HuH-7 (cell line): ENCODE data around the gene PON3.

Source experiments
- DNase-seq: peaks from one replicate; pipeline ENCODE4 v3.0.0; 2011; ENCODE audit warnings: low spot score

PON3 gene

DNA sequence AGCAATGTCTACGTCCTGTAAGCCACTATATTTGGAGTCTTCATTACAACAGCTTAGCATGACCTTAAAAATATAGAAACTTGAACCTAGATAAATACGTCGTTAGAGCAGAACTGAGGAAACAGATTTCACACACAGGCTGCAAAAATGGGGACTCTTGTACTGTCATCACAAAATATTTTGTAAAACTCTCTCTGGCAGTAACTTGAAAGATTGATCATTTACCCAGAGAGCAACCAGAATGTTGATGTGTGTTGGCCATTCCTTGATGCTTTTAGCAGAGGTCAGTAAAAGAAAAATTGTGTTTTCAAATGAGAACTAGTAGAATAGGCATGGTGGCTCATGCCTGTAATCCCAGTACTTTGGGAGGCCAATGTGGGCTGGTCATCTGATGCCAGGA lies 57.3 kb downstream of the PON3 start:
- no peak for DNase-seq

DNA sequence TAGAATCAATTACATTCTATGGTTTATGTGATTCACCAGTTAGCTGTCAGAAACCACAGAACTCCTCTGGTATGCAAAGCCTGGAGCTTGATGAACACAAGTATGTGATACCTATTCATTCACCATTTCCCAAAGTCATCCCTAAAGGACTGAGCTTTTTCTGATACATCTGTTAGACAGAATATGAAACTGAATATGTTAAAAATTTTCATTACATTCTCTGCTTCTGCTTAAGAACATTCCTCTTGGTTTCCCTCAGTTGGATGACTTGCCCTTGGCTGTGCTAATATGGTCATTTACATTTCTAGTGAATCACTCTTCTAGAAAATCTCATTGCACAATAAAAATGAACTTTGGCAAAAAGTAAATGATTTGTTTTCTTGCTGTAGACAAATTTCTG lies 61.1 kb downstream of the PON3 start:
- DNase-seq = no peak

DNA sequence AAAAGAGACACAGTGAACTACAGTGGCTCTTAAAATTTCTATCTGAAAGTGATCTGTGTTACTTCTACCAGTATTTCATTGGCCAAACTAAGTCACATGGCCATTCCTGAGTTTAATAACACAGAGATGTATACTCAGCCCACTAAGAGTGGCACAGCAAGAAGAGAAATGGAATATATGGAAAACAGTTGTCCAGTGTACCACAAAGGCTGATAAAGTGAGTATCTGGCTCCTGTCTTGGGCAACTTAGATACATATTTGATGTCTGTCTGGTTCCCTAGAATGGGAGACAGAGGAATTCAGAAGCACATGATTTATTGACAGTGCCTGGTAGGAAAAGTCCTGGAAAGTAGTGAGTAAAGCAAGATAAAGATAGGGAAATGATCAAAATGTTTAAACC lies 61.7 kb downstream of the PON3 start:
- no peak for DNase-seq

DNA sequence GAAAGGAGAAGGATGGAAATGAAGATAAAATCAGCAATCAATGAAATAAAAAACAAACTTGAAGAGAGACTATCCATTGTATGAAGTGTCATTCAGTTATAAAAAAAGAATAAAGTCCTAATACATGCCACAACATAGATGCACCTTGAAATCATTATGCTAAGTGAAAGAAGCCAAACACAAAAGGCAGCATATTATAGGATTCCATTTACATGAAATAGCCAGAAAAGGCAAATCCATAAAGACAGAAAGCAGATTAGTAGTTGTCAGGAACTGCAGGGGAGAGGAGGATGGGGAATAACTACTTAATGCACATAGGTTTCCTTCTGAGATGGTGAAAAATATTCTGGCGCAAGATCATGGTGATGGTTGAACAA lies 65.2 kb downstream of the PON3 start:
- no peak for DNase-seq

DNA sequence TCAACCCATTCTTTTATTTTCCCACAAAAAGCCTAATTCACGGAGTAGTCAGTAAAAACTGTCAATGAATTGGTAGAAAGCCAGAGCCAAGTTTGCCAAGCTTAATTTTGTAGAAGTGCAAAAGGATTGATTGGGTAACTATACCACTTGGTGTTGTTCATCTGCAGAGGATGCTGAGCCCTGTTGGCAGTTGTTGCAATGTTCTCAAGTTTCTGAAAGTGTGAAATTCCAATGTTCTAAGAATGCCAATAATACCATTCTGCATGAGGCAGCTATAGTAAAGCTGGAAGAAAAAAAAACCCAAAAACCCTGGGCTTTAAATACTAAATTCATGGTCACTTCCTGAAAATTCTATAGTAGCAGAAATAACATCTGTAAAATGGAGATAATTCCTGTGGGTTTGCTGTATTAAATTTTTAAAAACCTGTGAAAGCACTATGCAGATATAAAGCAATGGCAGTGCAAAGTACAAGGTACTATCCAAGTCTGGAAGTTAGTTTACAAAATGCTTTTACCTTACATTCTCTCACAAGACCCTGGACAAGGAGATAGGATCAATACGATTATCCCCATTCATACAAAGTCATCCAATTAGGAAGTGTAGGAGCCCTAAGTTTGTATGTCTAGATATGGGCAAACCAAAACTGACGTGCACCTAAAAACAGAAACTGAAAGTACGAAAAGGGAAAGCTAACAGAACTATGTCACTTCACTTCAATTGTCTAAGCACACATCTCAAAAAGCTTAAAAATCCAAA lies 65.8 kb downstream of the PON3 start:
- no peak for DNase-seq

DNA sequence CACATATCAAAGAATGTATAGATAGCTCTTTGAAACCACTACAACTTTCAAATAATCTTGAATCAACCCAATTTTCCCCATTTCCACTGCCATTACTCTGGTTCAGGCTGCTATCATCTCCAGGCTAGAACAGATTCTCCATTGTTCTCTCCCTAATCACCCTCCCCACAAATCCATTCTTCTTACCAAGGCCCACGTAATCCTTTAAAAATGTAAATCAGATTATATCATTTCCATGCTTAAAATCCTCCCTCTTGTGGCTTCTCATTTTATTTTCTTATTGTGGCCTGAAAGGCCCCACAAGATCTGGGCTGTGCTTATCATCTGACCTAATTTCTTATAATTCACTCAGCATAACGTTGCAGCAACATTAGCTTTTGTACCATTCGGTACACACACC lies 68.8 kb downstream of the PON3 start:
- no peak for DNase-seq

DNA sequence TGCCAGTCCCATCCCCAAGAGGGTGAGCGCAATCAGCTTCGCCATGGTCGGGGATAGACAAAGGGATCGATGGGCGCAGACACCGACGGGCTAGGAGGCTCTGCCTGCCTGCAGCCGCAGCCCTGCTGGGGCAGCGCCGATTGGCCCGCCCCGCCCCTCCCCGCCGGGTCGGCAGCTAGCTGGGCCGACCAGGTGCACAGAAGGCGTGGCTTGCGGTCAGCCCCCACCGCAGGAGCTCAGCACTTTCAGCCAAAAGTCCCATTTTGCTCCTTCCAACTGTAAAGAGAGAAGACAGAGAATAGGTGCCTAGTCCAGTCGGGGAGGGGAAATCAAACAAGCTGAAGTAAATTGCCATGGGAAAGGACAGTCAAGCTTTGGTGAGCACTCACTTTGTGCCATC lies 71.7 kb downstream of the PON3 start, which contains the start of gene PON1:
Gene PON1 (minus strand): TSS at position 102 of the 400 bp plus-strand sequence. CDS start 57 bp downstream, at position 45.
- peak; percentile 45 for DNase-seq

DNA sequence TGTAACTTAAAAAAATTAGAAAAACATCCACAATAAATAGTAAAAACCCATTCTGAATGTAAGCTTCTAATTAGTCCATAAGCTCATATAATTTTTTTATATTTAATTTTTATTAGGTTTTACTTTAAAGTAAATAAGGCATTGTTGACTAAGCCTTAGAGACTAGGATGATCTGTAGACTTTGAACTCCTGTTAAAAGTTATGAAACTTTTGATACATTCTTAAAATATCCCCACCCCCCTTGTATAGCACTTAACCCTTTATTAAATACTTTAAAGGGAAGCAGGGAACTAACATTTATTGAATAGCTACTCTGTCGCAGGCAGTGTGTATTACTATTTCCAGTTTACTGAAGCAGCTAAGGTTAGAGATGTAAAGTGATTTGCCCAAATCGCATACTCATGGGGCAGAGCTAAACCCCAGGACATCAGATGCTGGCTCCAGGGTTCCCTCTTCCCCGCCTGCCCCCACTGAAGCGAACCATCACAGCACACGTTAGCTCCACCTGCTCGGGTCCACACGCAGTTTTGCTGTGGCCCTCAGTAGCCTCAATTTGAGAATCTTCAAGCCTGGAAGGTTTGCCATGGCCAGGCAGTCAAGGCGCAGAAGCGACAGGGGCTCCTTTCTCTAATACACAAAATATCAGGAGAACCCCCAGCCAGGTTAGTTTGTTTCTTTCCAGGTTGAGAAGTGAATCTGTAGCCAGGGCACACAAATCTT lies 72.6 kb downstream of the PON3 start:
- DNase-seq = no peak

DNA sequence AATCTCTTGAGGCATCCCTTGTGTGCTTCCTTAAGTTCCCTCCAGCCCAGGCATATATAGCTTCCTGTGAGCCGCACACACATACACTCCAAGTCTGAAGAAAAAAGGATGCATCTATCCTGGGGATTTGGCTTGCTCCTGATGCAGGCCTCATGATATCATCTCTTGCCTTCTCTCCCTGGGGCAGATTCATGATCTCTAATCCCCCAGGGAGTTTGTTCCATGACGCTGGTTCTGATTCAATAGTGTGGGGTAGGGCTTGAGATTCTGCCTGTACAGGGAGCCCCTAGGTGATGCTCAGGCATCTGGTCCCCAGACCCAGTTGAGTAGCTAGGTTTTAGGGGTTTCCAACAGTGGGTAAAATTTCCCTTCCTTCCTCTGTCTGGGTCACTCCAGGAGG lies 73.3 kb downstream of the PON3 start:
- no peak for DNase-seq

DNA sequence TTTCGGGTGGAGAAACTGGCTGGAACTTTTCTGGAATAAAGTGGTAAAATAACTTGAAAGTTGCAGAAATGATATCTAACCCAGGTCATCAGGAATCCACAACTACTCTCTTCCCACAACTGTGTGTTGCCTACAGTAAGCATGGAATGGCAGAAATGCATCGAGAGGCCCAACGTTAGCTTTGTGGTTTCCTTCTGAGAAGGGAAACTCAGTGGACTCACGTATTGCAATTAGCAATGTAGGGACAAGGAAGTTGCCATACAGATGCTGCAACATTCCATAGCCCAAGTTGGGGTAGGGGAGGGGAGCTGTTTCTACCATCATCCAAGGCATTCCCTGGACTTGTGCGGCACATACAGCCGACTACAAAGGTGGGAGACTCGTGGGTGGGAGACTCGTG lies 73.8 kb downstream of the PON3 start:
- DNase-seq = peak; percentile 26

DNA sequence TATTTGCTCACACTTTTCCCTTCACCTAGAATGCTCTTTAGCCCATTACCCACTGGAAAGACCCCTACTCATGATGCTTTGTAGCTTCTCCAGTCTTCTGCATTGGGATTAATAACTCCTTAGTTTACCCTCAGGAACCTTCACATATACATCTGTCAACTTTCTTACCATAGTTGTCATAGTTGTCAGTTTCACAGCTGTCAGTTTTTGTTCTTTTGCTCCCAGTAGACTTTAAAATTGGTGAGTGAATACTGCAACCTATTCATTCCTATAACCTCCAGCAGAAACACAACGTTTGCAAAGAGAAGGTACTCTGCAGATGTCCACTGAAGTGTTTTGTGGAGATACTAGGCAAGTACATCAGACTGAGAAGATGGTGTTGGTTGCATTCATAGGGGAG lies 74.5 kb downstream of the PON3 start:
- DNase-seq = no peak

DNA sequence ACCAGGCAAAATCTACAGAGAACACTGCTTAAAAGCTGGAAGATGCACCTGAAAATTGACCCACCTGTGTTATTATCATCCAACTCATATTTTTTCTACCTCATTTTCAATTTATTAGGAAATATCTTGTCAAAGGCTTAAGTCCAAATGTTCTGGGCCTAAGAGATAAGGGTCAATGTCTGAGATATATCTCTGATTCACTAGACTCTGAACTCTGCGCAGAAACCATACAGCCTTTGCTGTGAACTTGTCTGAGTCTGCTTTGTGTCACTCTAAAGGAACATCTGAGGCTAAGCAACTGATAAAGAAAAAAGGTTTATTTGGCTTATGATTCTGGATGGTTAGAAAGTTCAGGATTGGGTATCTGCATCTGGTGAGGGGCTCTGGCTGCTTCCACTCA lies 75.5 kb downstream of the PON3 start:
- DNase-seq = no peak

DNA sequence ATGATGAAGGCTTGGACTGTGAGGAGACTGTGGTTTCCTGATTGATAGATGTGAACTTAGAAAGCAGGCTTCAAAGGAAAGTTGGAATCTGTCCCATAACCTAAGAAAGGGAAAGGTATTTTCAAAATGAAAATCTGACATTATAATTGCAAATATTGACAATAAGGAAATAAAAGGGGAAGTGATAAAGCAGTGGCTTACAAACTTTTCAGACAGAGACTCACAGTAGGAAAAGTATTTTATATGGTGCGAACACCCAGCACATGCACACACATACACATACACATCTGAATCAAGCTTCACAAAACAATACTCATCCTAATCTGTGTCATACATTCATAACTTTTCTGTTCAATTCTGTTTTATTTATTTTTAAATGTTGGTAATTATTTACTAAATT lies 76.6 kb downstream of the PON3 start:
- DNase-seq = no peak

DNA sequence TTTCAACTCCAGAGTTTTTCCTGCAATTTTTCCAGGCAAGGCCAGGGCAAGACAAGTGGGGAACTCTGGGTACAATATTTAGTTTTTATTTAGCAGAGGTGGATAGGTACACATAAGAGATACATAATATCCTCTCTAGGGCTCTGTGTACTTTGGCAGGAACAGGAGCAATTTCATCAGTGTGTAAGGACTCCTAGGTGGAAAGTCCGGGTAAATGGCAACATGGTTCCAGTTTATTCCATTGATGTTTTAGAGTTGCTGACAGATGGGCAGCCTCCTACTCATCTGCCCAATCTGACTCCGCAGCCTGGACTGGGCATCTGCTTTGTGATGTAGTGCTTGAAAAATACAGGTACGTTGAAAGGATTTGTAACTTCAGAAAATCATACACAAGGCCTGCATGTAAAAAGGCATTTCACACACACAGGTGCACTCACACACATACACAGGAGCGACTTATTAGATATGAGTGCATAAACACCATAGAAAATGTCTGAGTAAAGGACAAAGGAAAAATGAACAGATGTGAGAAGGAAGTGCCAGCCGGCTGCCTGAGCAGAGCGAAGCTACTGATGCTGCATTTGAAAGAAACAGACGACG lies 77.6 kb downstream of the PON3 start:
- DNase-seq = no peak

DNA sequence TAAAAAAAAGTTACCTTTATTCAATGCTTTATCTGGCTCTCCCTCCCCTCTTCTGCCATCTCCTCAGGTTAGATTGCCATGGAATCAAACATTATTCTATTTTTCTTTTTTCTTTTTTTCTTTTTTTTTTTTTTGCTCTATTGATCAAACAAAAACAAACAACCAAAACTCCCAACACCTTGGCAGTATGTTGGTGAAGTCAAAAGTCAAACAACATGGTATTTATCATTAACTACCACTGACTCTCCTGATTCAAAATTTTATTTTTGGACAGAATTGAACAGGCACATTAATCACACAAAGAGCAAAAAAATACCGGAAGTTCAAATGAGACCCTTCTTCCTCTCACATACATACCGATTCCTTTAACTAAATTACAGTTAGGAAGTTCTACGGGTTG lies 78.2 kb downstream of the PON3 start:
- no peak for DNase-seq

DNA sequence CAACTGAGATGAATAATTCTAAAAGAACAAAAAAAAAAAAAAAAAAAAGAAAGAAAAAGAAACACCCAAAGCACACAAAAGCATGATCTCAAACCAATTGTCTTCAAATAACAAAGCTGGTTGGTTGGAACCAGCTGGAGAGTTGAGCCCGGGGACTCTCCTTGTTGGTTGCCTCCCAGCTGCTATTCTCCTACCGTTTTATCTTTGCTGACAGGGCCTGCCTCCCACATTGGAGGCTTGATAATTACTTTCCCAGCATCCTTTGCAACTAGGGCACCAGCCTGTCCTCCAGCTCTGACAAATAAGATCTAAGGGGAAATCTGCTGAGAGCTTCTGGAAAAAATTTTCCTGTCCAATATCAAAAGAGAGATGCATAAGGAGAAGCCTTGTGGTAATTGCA lies 78.6 kb downstream of the PON3 start:
- no peak for DNase-seq

DNA sequence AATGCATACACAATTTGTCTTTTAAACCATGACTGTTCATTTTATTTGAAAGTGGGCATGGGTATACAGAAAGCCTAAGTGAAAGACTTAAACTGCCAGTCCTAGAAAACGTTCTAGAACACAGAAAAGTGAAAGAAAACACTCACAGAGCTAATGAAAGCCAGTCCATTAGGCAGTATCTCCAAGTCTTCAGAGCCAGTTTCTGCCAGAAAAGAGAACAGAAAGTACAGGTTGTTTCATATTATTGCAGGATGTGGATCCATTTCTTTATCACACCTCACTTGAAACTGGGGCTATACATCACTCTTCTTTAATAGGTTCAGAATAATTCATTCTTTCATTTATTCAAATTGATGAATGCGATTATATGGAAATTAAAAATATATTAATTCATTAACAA lies 79.6 kb downstream of the PON3 start:
- no peak for DNase-seq

DNA sequence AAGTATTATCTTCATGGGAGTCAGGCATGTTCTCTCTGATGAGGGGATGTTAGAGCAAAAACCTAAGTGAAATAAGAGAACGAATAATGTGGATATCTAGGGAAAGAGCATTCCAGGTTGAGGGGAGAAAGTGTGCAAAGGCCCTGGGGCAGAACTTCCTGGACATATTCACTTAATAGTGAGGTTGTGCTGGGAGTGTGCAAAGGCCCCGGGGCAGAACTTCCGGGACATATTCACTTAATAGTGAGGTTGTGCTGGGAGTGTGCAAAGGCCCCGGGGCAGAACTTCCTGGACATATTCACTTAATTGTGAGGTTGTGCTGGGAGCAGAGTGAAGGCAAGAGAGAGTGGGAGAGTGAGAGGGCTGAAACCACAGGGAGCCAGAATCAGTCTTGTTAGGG lies 83.6 kb downstream of the PON3 start:
- no peak for DNase-seq

DNA sequence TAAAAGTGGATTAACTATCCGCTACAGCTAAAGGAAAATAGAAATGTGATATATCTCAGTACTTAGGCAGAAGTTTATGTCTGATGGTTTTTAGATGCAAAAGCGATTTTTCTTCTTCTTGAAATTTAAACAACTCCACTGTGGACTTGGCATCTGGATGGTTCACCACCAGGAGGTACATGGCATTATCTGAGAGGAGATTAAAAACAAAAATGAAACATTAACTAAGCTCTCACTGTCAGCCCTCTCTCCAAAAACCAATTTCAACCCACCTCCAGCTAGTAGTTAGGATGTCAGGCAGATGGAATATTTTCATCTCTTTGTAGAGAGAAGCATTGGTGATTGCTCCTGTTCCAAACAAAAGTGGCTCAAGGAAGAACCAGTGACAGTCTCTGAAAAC lies 84.8 kb downstream of the PON3 start:
- no peak for DNase-seq

DNA sequence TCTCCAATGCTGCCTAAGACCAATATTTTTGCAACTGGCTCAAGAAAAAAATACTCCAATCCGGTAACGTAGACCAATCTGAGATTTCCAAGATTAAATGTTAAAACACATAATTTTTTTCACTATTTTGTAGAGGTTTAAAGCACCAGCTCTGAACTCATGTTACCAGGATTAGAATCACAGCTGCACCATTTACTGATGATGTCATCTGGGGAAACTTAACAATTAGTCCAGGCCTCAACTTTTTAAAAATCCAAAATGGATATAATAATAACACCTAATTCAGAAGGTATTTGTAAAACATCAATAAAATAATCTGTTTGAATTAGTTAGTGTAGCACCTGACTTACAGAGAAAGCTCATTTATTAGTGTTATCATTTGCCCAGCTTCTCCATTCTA lies 86.2 kb downstream of the PON3 start:
- DNase-seq = no peak
